GM12874 (cell line): ENCODE results near the gene PRR13.

Experiments used
- TF ChIP-seq, protein P1 (sequence below): IDR thresholded peaks from 2 replicates; pipeline ENCODE4 v1.5.1; 2011; ENCODE audit warnings: low read depth, mild to moderate bottlenecking, control low read depth, low read length, moderate library complexity; ENCODE audit not compliant: insufficient read depth

The PRR13 gene

DNA sequence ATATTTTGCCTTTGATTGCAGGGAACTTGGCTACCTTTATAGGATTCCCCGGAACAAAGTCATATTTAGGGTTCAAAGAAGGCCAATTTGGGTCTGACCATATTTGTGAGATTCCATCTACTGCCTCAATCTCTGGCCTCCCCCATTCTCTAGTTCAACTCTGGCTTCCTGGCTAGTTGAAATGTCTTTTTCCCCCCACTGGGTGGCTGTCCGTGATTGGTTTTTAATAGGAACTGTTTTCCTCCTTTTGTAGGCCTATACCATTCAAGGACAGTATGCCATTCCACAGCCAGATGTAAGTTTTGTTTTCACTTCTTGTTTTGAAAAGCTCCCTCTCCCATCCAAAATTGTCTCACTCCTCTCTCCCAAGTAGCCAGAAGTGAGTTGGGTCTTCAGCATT is 24.1 kb downstream of the PRR13 start:
- TF ChIP-seq, protein P1, sequence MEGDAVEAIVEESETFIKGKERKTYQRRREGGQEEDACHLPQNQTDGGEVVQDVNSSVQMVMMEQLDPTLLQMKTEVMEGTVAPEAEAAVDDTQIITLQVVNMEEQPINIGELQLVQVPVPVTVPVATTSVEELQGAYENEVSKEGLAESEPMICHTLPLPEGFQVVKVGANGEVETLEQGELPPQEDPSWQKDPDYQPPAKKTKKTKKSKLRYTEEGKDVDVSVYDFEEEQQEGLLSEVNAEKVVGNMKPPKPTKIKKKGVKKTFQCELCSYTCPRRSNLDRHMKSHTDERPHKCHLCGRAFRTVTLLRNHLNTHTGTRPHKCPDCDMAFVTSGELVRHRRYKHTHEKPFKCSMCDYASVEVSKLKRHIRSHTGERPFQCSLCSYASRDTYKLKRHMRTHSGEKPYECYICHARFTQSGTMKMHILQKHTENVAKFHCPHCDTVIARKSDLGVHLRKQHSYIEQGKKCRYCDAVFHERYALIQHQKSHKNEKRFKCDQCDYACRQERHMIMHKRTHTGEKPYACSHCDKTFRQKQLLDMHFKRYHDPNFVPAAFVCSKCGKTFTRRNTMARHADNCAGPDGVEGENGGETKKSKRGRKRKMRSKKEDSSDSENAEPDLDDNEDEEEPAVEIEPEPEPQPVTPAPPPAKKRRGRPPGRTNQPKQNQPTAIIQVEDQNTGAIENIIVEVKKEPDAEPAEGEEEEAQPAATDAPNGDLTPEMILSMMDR = no peak

DNA sequence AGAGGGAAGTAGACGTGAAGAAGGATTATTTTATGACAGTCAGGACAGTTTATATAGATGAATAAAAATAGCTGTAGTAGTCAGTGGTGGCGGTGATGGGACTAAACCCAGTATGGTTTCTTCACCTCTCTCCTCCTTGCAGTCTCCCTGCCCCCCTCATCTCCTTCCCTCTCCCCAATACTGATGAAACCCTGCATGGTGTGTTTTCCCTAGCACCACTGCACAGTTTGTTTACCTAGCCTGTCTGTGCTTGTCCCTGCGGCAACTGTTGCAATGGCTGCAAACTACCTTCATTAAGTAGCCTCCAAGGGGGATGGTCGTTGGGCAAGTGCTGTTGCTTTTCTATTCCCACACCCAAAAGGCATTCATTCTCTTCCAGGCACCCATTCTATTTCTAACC is 25.1 kb downstream of the PRR13 start:
- TF ChIP-seq, protein P1 = no peak

DNA sequence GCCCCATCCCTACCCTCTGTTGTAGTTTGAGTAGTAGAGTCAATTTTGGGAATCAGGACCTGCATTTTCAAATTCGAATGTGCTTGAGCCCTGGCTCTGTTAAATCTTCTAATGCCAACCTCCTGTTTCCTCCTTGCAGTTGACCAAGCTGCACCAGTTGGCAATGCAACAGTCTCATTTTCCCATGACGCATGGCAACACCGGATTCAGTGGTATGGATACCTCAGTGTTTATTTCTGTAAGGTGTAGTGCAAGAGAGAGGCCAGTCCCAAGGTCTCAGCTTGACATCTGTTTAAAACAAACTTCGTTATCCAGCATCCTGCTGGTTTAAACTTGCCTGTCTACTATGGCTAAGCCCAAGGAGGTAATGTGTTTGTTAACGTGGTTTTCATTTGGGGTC is 25.5 kb downstream of the PRR13 start:
- TF ChIP-seq, protein P1 = no peak

GRCh38 chr12:53467880-53468279 is 26.3 kb downstream of the PRR13 start:
- TF ChIP-seq, protein P1 = no peak

GRCh38 chr12:53468282-53468681 is 26.7 kb downstream of the PRR13 start:
- TF ChIP-seq, protein P1 = no peak

- TF ChIP-seq, protein P1 = no peak
Observed at GRCh38 chr12:53472056-53472582, 30.6 kb downstream of the PRR13 start.

DNA sequence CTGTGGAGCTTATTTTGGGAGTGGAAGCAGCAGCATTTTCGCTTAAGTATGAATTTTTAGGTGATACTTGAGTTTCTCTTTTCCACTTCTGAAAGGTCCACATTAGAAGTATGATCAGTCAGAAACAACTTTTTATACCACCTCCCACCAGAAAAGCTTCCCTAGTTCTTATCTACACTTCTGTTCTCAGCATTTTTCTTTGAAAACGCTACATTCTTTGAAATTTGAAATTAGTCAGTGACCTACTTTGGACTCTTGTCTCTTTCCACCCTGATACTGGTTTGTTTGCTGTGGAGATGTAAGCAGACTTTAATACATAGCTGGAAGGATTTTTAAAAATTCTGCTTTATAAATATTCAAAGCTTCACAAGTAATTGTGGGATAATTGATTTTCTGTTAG is 32.5 kb downstream of the PRR13 start:
- TF ChIP-seq, protein P1 = no peak
